Gastroesophageal sphincter (tissue), 4 donors: ENCODE measurements around the gene CAMK2N2. TPM values are rescaled to one million over a fixed set of nuclear protein-coding genes. Genes with fewer than 3 reads are reported as not detected.

Source experiments
- ATAC-seq: fragments of 150-250 bp; one replicate; pipeline ENCODE4 v1.9.1; 2016; ENCODE audit warnings: mild to moderate bottlenecking, moderate library complexity
- H3K27ac ChIP-seq, 4 donors: fragments of 200-600 bp; sonication (generic) in 3 of 4; 1 replicate in 3 of 4; 2 replicates in 1 of 4; pipeline ENCODE4 v1.5.1; 2016 to 2019
- H3K27me3 ChIP-seq: fragments of 200-600 bp; sonication (generic); one replicate; pipeline ENCODE4 v1.5.1; 2019
- H3K36me3 ChIP-seq, 2 donors: fragments of 200-600 bp; sonication (generic); one replicate each; pipeline ENCODE4 v1.5.1; 2019; ENCODE audit warnings: control low read depth in 1 of 2
- H3K4me1 ChIP-seq, 3 donors: fragments of 200-600 bp; sonication (generic); 1 replicate in 2 of 3; 2 replicates in 1 of 3; pipeline ENCODE4 v1.5.1; 2016 to 2019; ENCODE audit warnings: control low read depth in 2 of 3
- H3K4me3 ChIP-seq, 2 donors: fragments of 200-600 bp; sonication (generic); one replicate each; pipeline ENCODE4 v1.5.1; 2019; ENCODE audit warnings: mild to moderate bottlenecking in 1 of 2, moderate library complexity in 1 of 2
- H3K9me3 ChIP-seq, 3 donors: fragments of 200-600 bp; sonication (generic); one replicate each; pipeline ENCODE4 v1.5.1; 2017 to 2019; ENCODE audit warnings: control low read depth in 2 of 3
- EP300 ChIP-seq: sonication (generic); formaldehyde crosslinking; IDR thresholded peaks from one replicate; pipeline ENCODE4 v1.6.1; 2017; ENCODE audit warnings: antibody characterized with exemption, mild to moderate bottlenecking
- POLR2A ChIP-seq, 2 donors: fragments of 450-650 bp; IDR thresholded peaks; one replicate each; pipeline ENCODE4 v1.6.1; 2017; ENCODE audit warnings: antibody characterized with exemption in 2 of 2, mild to moderate bottlenecking in 2 of 2, moderate library complexity in 1 of 2
- POLR2AphosphoS5 ChIP-seq: sonication (generic); formaldehyde crosslinking; IDR thresholded peaks from one replicate; pipeline ENCODE4 v1.6.1; 2017; ENCODE audit warnings: antibody characterized with exemption
- WGBS, 2 donors: methylation state at CpG; one replicate each; pipeline ENCODE4 v1.1.5; 2018; ENCODE audit warnings: low coverage in 1 of 2; 5-methylcytosine and 5-hydroxymethylcytosine counted together
- total RNA-seq, 4 donors: library from RNA; depleted of rRNA; stranded (reverse); fragments of >200 nt; gene quantifications; one replicate each; pipeline ENCODE4 v1.1.0, GENCODE V29; 2016
- TF ChIP-seq, protein P1 (sequence below), 4 experiments: fragments of 200-600 bp in 2 of 4; fragments of 450-650 bp in 2 of 4; sonication (generic) in 1 of 4; IDR thresholded peaks; one replicate each; pipeline ENCODE4 v1.5.1; 2017 to 2019; ENCODE audit warnings: antibody characterized with exemption in 4 of 4, mild to moderate bottlenecking in 2 of 4, moderate library complexity in 2 of 4

CAMK2N2 gene
- total RNA-seq, 4 donors from 2014 or later, result not detected

DNA sequence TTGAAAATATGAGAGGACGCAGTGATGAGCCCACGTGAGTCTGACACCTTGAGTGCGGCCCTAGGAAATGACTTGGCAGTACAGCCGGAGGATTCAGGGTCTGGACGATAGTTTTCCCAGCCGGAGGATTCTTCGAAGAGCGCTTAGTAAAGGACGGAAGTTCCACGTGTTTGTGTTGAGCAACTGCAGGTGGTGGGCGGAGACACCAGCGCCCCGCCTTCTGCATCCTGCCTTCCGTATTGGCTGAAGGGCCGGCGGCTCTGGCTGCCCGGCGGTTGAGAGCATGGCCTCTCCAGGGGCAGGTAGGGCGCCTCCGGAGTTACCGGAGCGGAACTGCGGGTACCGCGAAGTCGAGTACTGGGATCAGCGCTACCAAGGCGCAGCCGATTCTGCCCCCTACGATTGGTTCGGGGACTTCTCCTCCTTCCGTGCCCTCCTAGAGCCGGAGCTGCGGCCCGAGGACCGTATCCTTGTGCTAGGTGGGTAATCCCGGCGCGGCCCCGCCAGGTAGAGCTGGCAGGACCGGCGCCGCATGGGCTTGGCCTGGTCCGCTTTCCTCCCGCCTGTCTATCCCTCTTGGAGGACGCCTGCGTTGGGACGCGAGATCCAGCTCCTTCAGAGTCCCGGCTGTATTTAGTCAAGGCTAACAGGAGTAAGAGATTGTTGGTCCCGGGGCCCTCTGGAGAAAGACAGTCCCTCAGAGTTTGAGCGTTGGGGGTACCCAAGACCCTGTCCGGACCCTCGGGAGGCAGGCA lies 11.8 kb downstream of the CAMK2N2 start, which contains the start of gene EEF1AKMT4:
EEF1AKMT4 (plus strand) TSS at position 261 of the 755 bp plus-strand sequence; CDS start at position 284, 23 bp downstream.
- no peaks in the 10 kb centered on the region for H3K27me3 ChIP-seq
- WGBS, 2 donors, result 0 to 7% methylated on average over 3 to 4 of the region's 54 CpGs
- peaks cover 3 to 32% (median 4%) of the 10 kb centered on the region in 3 donors for H3K4me1 ChIP-seq
- TF ChIP-seq POLR2A (IDR thresholded peaks at IDR 0.05), result no peak
- no peak for TF ChIP-seq EP300
- peak; percentile 73 for TF ChIP-seq POLR2AphosphoS5
- TF ChIP-seq, protein P1, sequence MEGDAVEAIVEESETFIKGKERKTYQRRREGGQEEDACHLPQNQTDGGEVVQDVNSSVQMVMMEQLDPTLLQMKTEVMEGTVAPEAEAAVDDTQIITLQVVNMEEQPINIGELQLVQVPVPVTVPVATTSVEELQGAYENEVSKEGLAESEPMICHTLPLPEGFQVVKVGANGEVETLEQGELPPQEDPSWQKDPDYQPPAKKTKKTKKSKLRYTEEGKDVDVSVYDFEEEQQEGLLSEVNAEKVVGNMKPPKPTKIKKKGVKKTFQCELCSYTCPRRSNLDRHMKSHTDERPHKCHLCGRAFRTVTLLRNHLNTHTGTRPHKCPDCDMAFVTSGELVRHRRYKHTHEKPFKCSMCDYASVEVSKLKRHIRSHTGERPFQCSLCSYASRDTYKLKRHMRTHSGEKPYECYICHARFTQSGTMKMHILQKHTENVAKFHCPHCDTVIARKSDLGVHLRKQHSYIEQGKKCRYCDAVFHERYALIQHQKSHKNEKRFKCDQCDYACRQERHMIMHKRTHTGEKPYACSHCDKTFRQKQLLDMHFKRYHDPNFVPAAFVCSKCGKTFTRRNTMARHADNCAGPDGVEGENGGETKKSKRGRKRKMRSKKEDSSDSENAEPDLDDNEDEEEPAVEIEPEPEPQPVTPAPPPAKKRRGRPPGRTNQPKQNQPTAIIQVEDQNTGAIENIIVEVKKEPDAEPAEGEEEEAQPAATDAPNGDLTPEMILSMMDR (IDR thresholded peaks at IDR 0.05), result peak in 3 of 4 experiments; percentile 56 to 72 (median 60)
- H3K36me3 ChIP-seq, result peaks cover 0 to 15% of the 10 kb centered on the region in 2 donors
- peak within 1 kb of the TSS; percentile 92 to 98 for H3K4me3 ChIP-seq
- H3K27ac ChIP-seq, result peak within 1 kb of the TSS; percentile 59 to 85 (median 83)
- H3K9me3 ChIP-seq, result no peaks in the 10 kb centered on the region
- peak; percentile 97 for ATAC-seq

DNA sequence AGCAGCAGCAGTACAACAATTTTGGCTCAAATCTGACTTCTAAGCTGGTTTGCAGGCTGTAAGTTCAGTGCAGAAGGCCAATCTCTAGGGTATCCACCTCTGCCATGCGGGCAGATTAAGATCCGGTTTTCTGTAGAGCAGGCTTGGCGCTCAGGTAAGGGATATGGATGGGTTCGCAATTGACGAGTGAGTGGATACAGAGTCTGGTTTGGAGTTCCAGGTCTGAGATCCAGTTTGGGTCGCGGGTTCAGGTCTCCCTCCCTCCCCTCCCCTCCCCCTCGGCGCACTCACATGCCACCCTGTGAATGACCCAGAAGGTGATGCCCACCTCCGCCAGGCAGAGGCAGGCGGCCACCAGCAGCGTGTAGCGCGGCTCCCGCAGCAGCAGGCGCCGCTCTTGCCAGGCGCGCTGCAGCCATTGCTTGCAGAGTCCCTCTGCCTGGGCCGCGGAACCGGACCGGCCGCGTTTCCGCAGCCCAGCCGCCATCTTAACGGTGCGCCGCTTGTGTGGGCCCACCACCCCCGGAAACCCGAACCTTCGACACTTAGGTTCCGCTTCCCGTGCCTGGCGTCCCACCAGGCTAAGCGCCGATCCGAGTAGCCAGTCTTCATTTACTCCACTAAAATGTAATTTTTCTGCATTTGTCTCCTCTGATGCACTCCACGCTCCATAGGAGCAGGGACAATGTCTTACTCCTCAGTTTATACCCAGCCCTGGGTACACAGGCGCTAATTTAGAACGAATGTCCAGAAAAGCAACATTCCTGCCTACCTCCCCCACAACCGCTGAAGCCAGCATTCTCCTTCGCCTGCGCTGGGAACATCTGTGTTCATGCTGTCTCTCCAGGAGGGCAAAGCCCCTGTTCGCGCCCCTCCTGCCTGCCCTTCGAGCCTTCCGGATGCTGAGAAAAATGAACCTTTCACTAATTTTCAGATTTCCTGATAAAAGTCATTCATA lies 12.6 kb downstream of the CAMK2N2 start, which contains the start of gene ALG3:
ALG3 (minus strand) TSS at position 509 of the 958 bp plus-strand sequence; CDS start at position 487, 22 bp downstream.
- H3K27me3 ChIP-seq, result no peaks in the 10 kb centered on the region
- peak within 1 kb of the TSS; percentile 59 to 85 (median 83) for H3K27ac ChIP-seq
- H3K9me3 ChIP-seq, result no peaks in the 10 kb centered on the region
- 1% methylated on average over 12 to 19 of the region's 49 CpGs for WGBS, 2 donors
- TF ChIP-seq POLR2A (IDR thresholded peaks at IDR 0.05) (peak; percentile 48 to 56), POLR2AphosphoS5 (peak; percentile 73), EP300 (no peak)
- TF ChIP-seq, protein P1 (IDR thresholded peaks at IDR 0.05), result peak in 1 of 4 experiments; percentile 27
- ATAC-seq, result peak; percentile 80
- H3K36me3 ChIP-seq, result peaks cover 0 to 24% of the 10 kb centered on the region in 2 donors
- peak within 1 kb of the TSS; percentile 92 to 98 for H3K4me3 ChIP-seq
- H3K4me1 ChIP-seq, result peaks cover 3 to 32% (median 4%) of the 10 kb centered on the region in 3 donors

DNA sequence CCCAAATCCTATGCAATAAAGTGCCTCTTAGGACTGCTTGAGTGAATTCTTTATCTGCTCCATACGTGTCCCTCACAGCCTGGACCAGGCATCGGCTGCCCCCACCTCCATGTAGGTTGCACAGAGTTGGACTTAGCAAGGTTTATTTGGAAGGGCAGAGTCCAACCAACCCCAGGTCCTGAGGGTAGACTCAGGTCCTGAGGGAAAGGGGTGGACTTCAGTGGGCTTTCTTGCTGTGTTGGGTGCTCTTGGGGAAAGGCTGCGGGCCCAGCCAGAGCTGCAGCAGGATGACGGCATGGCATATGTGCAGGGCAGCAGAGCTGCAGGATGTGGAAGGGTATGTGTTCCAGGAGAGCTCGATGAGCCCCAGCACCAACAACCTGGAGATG lies 19.1 kb downstream of the CAMK2N2 start:
- TF ChIP-seq POLR2AphosphoS5, result no peak
- no peak for TF ChIP-seq POLR2A (IDR thresholded peaks at IDR 0.05)
- TF ChIP-seq, protein P1 (IDR thresholded peaks at IDR 0.05), result no peak
- TF ChIP-seq EP300, result no peak
- WGBS, 2 donors, result 80% methylated on average over 1 of the region's 5 CpGs; no CpG with 5 or more reads in 1 of the 2 donors
- Histone ChIP-seq H3K4me1 (peaks cover 0 to 16% (median 6%) of the 10 kb centered on the region in 3 donors), H3K27ac (no peak overlapping the region), H3K36me3 (peaks cover 0 to 47% of the 10 kb centered on the region in 2 donors), H3K4me3 (no peak overlapping the region), H3K27me3 (peaks cover 42% of the 10 kb centered on the region), H3K9me3 (no peaks in the 10 kb centered on the region)
- no peak for ATAC-seq

DNA sequence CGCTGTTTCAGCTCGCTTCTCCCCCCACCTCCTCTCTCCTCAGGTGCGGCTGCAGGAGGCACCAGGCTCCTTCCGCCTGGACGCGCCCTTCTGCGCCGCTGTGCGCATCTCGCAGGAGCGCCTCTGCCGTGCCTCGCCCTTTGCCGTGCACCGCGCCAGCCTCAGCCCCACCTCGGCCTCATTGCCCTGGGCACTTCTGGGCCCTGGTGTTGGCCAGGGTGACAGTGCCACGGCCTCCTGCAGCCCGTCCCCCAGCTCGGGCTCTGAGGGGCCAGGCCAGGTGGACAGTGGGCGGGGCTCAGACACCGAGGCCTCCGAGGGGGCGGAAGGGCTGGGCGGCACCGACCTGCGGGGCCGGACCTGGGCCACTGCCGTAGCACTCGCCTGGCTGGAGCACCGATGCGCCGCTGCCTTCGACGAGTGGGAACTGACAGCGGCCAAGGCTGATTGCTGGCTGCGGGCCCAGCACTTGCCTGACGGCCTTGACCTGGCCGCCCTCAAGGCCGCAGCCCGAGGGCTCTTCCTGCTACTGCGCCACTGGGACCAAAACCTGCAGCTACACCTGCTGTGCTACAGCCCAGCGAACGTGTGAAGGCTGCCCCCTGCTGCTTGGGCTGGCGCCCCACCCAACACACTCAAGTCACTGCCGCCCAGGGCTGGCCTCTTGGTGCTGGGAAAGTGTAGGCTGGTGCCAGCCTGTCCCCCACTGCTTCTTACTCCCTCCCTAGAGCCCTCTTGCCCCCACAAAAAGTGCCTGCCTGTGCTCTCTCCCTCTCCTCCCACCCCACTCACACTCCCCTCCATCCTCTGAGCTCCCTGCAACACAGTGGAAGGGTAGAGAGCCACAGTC lies 19.7 kb downstream of the CAMK2N2 start:
- peaks cover 47% of the 10 kb centered on the region for H3K27me3 ChIP-seq
- H3K36me3 ChIP-seq, result peaks cover 0 to 47% of the 10 kb centered on the region in 2 donors
- H3K4me3 ChIP-seq, result no peak overlapping the region
- peak; percentile 50 for ATAC-seq
- TF ChIP-seq POLR2AphosphoS5 (no peak), POLR2A (IDR thresholded peaks at IDR 0.05) (no peak), EP300 (no peak)
- TF ChIP-seq, protein P1 (IDR thresholded peaks at IDR 0.05), result peak in 3 of 4 experiments; percentile 28 to 62 (median 46)
- 15% methylated on average over 4 of the region's 46 CpGs; no CpG with 5 or more reads in 1 of the 2 donors for WGBS, 2 donors
- H3K9me3 ChIP-seq, result no peaks in the 10 kb centered on the region
- H3K27ac ChIP-seq, result no peak overlapping the region
- H3K4me1 ChIP-seq, result peaks cover 0 to 10% (median 6%) of the 10 kb centered on the region in 3 donors
